Omental fat pad (tissue), 4 donors: ENCODE measurements around the gene SHROOM2. TPM values are rescaled to one million over a fixed set of nuclear protein-coding genes. Genes with fewer than 3 reads are reported as not detected.

ENCODE experiments used
- ATAC-seq: fragments of 150-250 bp; one replicate; pipeline ENCODE4 v1.9.1; 2016; ENCODE audit warnings: mild to moderate bottlenecking, moderate library complexity; ENCODE audit not compliant: low FRiP score
- DNase-seq: peaks from one replicate; pipeline ENCODE4 v3.0.0-alpha.2; 2019; ENCODE audit warnings: low spot score
- CTCF ChIP-seq, 3 donors: fragments of 450-650 bp; IDR thresholded peaks; one replicate each; pipeline ENCODE4 v1.5.1; 2016 to 2017; ENCODE audit warnings: antibody characterized with exemption in 3 of 3, mild to moderate bottlenecking in 3 of 3, moderate library complexity in 2 of 3
- total RNA-seq, 4 donors: library from RNA; depleted of rRNA; stranded (reverse); fragments of >200 nt; gene quantifications; one replicate each; pipeline ENCODE4 v1.1.0, GENCODE V29; 2016

Gene SHROOM2
- total RNA-seq, 4 donors from 2014 or later = 0.88 to 2.4 (median 2.1) TPM

DNA sequence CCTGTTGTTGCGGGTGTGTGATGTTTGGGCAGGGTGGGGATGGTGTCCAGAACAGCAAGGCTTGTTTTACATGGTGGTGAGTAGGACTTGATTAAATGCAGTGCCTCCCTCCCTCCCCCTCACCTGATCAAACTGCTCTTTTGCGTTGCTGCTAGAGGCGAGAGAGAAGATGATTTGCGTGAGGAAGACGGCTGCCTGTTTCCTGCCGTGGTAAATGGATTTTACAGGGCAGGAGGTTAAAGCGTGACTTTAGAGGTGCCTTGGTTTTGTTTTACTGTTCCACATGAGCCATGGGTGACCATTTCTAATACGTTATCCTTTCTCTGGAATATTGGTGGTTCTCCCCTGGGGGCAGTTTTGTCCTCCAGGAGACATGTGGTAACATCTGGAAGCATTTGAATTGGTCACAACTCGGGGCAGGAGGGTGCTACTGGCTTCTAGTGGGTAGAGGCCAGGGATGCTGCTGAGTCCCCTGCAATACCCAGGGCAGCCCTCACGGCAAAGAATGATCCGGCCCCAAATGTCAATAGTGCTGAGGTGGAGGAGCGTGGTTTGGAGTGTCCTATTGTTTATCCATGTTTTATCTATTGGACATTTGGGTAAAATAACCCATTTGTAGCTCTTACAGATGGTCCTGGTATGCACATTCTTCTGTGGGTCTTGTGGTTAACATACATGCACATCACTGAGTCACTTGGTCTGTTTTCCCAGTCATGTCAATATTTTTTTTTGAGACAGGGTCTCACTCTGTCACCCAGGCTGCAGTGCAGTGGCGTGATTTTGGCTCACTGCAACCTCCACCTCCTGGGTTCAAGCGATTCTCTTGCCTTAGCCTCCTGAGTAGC lies 73.7 kb downstream of the SHROOM2 start:
- DNase-seq = no peak
- TF ChIP-seq CTCF (IDR thresholded peaks at IDR 0.05) = no peak
- ATAC-seq = no peak

GRCh38 chrX:9860826-9861225 lies 74.6 kb downstream of the SHROOM2 start:
- no peak for ATAC-seq
- TF ChIP-seq CTCF (IDR thresholded peaks at IDR 0.05) = no peak
- DNase-seq = no peak

DNA sequence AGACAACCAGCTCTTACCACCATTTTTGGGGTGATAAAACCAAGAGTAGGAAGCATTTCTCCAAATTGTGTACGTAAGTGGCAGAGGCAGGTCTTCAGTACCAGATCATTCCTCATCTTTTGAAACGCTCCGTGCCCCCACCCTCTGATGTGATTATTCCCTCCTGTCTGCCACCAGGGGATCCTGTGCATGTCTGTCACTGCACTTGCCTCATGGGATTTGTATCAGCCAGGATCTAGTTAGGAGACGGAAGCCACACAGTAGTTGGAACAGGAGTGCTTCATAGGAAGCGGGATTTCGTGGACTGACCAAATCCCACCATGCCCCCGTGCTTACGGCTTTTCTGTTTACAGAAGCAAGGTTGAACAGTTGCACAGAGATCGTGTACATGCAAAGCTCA lies 75.5 kb downstream of the SHROOM2 start:
- ATAC-seq = no peak
- no peak for DNase-seq
- no peak for TF ChIP-seq CTCF (IDR thresholded peaks at IDR 0.05)

- ATAC-seq = no peak
- no peak for TF ChIP-seq CTCF (IDR thresholded peaks at IDR 0.05)
Observed at GRCh38 chrX:9862525-9862924, 76.3 kb downstream of the SHROOM2 start.

GRCh38 chrX:9862953-9863352 lies 76.7 kb downstream of the SHROOM2 start:
- DNase-seq = no peak
- no peak for TF ChIP-seq CTCF (IDR thresholded peaks at IDR 0.05)
- no peak for ATAC-seq

More at GRCh38 chrX:9862525-9862924, 76.3 kb downstream of the SHROOM2 start:
- no peak for DNase-seq

DNA sequence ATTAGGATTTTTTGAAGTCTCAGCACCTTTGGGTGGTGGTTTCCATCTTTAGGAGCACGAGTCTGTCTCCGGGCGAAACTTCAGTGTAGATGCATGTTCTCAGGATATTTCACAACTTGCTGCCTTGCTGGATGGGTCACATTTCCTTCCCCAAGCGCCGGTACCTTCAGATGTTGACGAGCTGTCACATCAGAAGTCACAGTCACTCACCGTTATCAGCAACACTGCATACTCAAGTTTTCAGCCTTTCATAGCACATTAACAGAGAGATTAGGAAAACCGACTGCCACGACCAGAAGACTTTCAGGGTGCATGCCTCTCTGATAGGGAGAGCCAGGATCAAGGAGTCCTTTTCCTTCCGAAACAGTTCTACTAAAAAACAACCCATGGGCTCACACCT lies 77.8 kb downstream of the SHROOM2 start:
- TF ChIP-seq CTCF (IDR thresholded peaks at IDR 0.05) = no peak
- no peak for ATAC-seq
- DNase-seq = no peak
